HG03521 (cell line): ENCODE data around the gene KRTAP10-7.
"Not testable (repeated sequence)": the region's sequence is repeated elsewhere in the genome, so short reads cannot be mapped to it uniquely, and the experiment has no call there.

Experiments used
- ATAC-seq: cut with Tn5 transposase; IDR thresholded peaks from one replicate; pipeline ENCODE4 v1.9.1; 2021; ENCODE audit warnings: mild to moderate bottlenecking, moderate library complexity; ENCODE audit not compliant: unreplicated experiment

KRTAP10-7 gene

DNA sequence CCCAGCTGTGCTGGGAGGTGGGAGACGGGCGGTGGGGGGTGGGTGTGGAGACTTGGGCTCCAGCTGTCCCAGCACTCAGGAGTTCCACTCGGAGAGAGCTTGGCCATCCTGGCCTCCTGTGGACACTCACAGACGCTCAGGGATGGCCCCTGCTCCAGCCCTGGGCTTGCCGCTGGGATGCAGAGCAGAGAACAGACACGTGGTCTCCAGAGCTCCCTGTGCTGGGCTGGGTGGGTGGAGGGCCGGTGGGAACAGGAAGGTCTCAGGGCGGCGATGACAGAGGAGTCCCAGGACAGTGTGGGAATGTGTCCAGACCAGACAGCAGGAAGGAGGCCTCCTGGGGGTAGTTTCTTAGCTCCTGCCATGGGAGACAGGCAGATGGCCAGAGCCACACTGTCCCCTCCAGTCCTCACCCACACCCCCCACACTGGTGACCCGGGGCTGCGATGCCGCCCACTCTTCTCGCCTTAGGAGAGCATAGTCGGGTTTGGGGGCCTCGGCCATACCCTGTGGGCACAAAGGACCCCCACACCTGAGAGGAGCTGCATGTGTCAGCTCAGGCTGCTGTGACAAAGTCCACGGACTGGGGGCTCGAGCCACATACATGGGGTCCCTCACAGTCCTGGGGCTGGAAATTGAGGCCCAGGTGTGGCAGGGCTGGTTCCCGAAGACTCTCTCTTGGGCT is 28.5 kb downstream of the KRTAP10-7 start:
- no peak for ATAC-seq

GRCh38 chr21:44630440-44630839 is 30.0 kb downstream of the KRTAP10-7 start:
- no peak for ATAC-seq

- no peak for ATAC-seq
Measured at GRCh38 chr21:44632067-44632466, 31.7 kb downstream of the KRTAP10-7 start.

- no peak for ATAC-seq
Measured at GRCh38 chr21:44636209-44637017, 36.0 kb downstream of the KRTAP10-7 start.

GRCh38 chr21:44637018-44637850 is 36.8 kb downstream of the KRTAP10-7 start, which contains the start of gene KRTAP10-10:
TSS of gene KRTAP10-10 (plus strand) at chr21:44637356. CDS start at chr21:44637418, 62 bp downstream.
- no peak for ATAC-seq

GRCh38 chr21:44637851-44638348 is 37.5 kb downstream of the KRTAP10-7 start:
- ATAC-seq, result not testable (repeated sequence)

- not testable (repeated sequence) for ATAC-seq
Measured at GRCh38 chr21:44638506-44639330, 38.3 kb downstream of the KRTAP10-7 start.

GRCh38 chr21:44639331-44639655 is 38.9 kb downstream of the KRTAP10-7 start:
- ATAC-seq, result no peak

DNA sequence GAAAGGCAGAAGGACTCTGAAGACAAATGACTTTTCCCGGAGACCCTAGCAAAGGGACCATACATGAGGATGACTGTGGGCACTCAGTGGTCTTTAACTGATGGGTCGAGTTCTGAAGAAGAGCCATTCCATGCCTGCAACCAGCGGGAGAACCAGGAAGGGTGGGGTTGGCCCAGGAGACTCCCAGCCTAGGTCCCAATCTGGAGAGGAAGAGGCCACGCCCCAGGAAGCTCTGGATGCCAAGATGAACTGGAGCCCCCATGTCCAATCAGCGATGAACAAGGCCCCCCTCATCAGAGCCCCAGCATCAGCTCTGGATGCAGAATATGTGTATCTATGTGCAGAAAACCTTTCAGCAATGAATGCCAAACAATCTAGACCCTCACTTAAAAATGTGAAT is 40.4 kb downstream of the KRTAP10-7 start:
- ATAC-seq, result no peak

GRCh38 chr21:44643741-44644310 is 43.4 kb downstream of the KRTAP10-7 start:
- no peak for ATAC-seq

- ATAC-seq, result no peak
Measured at GRCh38 chr21:44644878-44645277, 44.5 kb downstream of the KRTAP10-7 start.

DNA sequence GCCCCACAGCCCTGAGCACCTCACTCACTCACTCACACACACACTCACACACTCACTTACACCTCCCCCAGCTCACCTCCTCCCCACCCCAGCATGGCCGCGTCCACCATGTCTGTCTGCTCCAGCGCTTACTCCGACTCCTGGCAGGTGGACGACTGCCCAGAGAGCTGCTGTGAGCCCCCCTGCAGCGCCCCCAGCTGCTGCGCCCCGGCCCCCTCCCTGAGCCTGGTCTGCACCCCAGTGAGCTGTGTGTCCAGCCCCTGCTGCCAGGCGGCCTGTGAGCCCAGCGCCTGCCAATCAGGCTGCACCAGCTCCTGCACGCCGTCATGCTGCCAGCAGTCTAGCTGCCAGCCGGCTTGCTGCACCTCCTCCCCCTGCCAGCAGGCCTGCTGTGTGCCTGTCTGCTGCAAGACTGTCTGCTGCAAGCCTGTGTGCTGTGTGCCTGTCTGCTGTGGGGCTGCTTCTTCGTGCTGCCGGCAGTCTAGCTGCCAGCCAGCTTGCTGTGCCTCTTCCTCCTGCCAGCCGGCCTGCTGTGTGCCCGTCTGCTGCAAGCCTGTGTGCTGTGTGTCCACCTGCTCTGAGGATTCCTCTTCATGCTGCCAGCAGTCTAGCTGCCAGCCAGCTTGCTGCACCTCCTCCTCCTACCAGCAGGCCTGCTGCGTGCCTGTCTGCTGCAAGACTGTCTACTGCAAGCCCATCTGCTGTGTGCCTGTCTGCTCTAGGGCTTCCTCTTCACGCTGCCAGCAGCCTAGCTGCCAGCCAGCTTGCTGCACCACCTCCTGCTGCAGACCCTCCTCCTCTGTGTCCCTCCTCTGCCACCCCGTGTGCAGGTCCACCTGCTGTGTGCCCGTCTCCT is 46.2 kb downstream of the KRTAP10-7 start, which contains the start of gene KRTAP10-11:
Gene KRTAP10-11 (plus strand): TSS at position 49 of the 856 bp plus-strand sequence. CDS start 45 bp downstream, at position 94.
- ATAC-seq, result not testable (repeated sequence)

- ATAC-seq, result no peak
Measured at GRCh38 chr21:44647222-44647552, 46.8 kb downstream of the KRTAP10-7 start.

GRCh38 chr21:44648557-44649311 is 48.3 kb downstream of the KRTAP10-7 start:
- no peak for ATAC-seq

GRCh38 chr21:44649521-44650100 is 49.2 kb downstream of the KRTAP10-7 start:
- no peak for ATAC-seq

GRCh38 chr21:44650265-44650972 is 50.0 kb downstream of the KRTAP10-7 start:
- no peak for ATAC-seq

- ATAC-seq, result no peak
Measured at GRCh38 chr21:44650973-44651675, 50.7 kb downstream of the KRTAP10-7 start.
